Esophagus squamous epithelium (tissue), 5 donors: Measurements from ENCODE around the gene FREM1. TPM values are rescaled to one million over a fixed set of nuclear protein-coding genes. Genes with fewer than 3 reads are reported as not detected.

Experiments
- DNase-seq: peaks from one replicate; lab custom pipeline; 2025; lab: John Stamatoyannopoulos, UW
- H3K27ac ChIP-seq, 4 donors: fragments of 200-600 bp; sonication (generic); one replicate each; pipeline ENCODE4 v1.5.1; 2016 to 2019; ENCODE audit warnings: mild to moderate bottlenecking in 1 of 4
- H3K27me3 ChIP-seq, 4 donors: fragments of 200-600 bp; sonication (generic); 1 replicate in 3 of 4; 2 replicates in 1 of 4; pipeline versions ENCODE4 v1.5.1 to v1.6.0; 2017 to 2021; ENCODE audit warnings: antibody characterized with exemption in 1 of 4
- H3K36me3 ChIP-seq, 3 donors: fragments of 200-600 bp; sonication (generic); one replicate each; pipeline ENCODE4 v1.5.1; 2016 to 2019
- H3K4me1 ChIP-seq, 3 donors: fragments of 200-600 bp; sonication (generic); one replicate each; pipeline ENCODE4 v1.5.1; 2017 to 2019
- H3K4me3 ChIP-seq, 4 donors: fragments of 200-600 bp; sonication (generic); 1 replicate in 3 of 4; 2 replicates in 1 of 4; pipeline ENCODE4 v1.5.1; 2016 to 2019; ENCODE audit warnings: mild to moderate bottlenecking in 2 of 4, moderate library complexity in 1 of 4
- H3K9me3 ChIP-seq, 3 donors: fragments of 200-600 bp; sonication (generic); one replicate each; pipeline ENCODE4 v1.5.1; 2016 to 2019
- CTCF ChIP-seq, 6 experiments: fragments of 450-650 bp in 4 of 6; fragments of 200-600 bp in 2 of 6; sonication (generic) in 2 of 6; IDR thresholded peaks; one replicate each; pipeline ENCODE4 v1.5.1; 2016 to 2019; ENCODE audit warnings: antibody characterized with exemption in 6 of 6, mild to moderate bottlenecking in 4 of 6, moderate library complexity in 4 of 6
- POLR2A ChIP-seq, 4 donors: fragments of 450-650 bp; IDR thresholded peaks; one replicate each; pipeline ENCODE4 v1.6.1; 2017; ENCODE audit warnings: antibody characterized with exemption in 4 of 4, mild to moderate bottlenecking in 4 of 4, moderate library complexity in 3 of 4
- WGBS, 2 donors: methylation state at CpG; one replicate each; pipeline ENCODE4 v1.1.5; 2018; 5-methylcytosine and 5-hydroxymethylcytosine counted together
- intact Hi-C: fragments of 100-400 bp; cut with DNase I; formaldehyde crosslinking; loops from one replicate; pipeline ENCODE4 v1.15.0; 2022
- total RNA-seq, 4 donors: library from RNA; depleted of rRNA; stranded (reverse); fragments of >200 nt; gene quantifications; one replicate each; pipeline ENCODE4 v1.1.0, GENCODE V29; 2016
- donor health status: DM: yes; HTN: yes; CAD: no.

Gene FREM1
- total RNA-seq, 4 donors from 2014 or later, result 0.09 to 0.95 (median 0.23) TPM; not detected in 1

GRCh38 chr9:14806941-14807520 lies 103.2 kb downstream of the FREM1 start:
- intact Hi-C loops, result no loop called here
- TF ChIP-seq POLR2A (IDR thresholded peaks at IDR 0.05), result no peak
- no peak for TF ChIP-seq CTCF (IDR thresholded peaks at IDR 0.05)
- no peaks in the 10 kb centered on the region for H3K36me3 ChIP-seq
- 58 to 62% methylated on average over 6 of the region's 6 CpGs for WGBS, 2 donors
- no peaks in the 10 kb centered on the region for H3K4me1 ChIP-seq
- no peak for DNase-seq
- H3K9me3 ChIP-seq, result no peaks in the 10 kb centered on the region
- no peak overlapping the region for H3K4me3 ChIP-seq
- no peaks in the 10 kb centered on the region for H3K27me3 ChIP-seq
- no peak overlapping the region for H3K27ac ChIP-seq

GRCh38 chr9:14799030-14799429 lies 111.2 kb downstream of the FREM1 start:
- Histone ChIP-seq H3K4me3 (no peak overlapping the region), H3K27ac (no peak overlapping the region), H3K36me3 (no peaks in the 10 kb centered on the region), H3K4me1 (no peaks in the 10 kb centered on the region), H3K9me3 (no peaks in the 10 kb centered on the region), H3K27me3 (no peaks in the 10 kb centered on the region)
- no peak for DNase-seq
- 100% methylated on average over 1 of the region's 2 CpGs; no CpG with 5 or more reads in 1 of the 2 donors for WGBS, 2 donors
- intact Hi-C loops, result no loop called here
- no peak for TF ChIP-seq CTCF (IDR thresholded peaks at IDR 0.05)
- no peak for TF ChIP-seq POLR2A (IDR thresholded peaks at IDR 0.05)

GRCh38 chr9:14797435-14797834 lies 112.8 kb downstream of the FREM1 start:
- H3K9me3 ChIP-seq, result no peaks in the 10 kb centered on the region
- no peak overlapping the region for H3K4me3 ChIP-seq
- H3K27me3 ChIP-seq, result no peaks in the 10 kb centered on the region
- H3K4me1 ChIP-seq, result no peaks in the 10 kb centered on the region
- no peak overlapping the region for H3K27ac ChIP-seq
- no peak for DNase-seq
- no peaks in the 10 kb centered on the region for H3K36me3 ChIP-seq
- TF ChIP-seq POLR2A (IDR thresholded peaks at IDR 0.05), result no peak
- TF ChIP-seq CTCF (IDR thresholded peaks at IDR 0.05), result no peak
- WGBS, 2 donors, result 21 to 39% methylated on average over 1 of the region's 1 CpG
- intact Hi-C loops, result no loop called here

GRCh38 chr9:14793389-14793788 lies 116.8 kb downstream of the FREM1 start:
- H3K27ac ChIP-seq, result no peak overlapping the region
- TF ChIP-seq POLR2A (IDR thresholded peaks at IDR 0.05) (no peak), CTCF (IDR thresholded peaks at IDR 0.05) (no peak)
- no peaks in the 10 kb centered on the region for H3K4me1 ChIP-seq
- DNase-seq, result no peak
- H3K27me3 ChIP-seq, result no peaks in the 10 kb centered on the region
- no peak overlapping the region for H3K4me3 ChIP-seq
- intact Hi-C loops, result no loop called here
- 93 to 100% methylated on average over 1 to 2 of the region's 2 CpGs for WGBS, 2 donors
- no peaks in the 10 kb centered on the region for H3K36me3 ChIP-seq
- H3K9me3 ChIP-seq, result no peaks in the 10 kb centered on the region

GRCh38 chr9:14790628-14791027 lies 119.6 kb downstream of the FREM1 start:
- Histone ChIP-seq H3K4me3 (no peak overlapping the region), H3K9me3 (no peaks in the 10 kb centered on the region), H3K27ac (no peak overlapping the region), H3K27me3 (no peaks in the 10 kb centered on the region), H3K4me1 (no peaks in the 10 kb centered on the region), H3K36me3 (no peaks in the 10 kb centered on the region)
- TF ChIP-seq POLR2A (IDR thresholded peaks at IDR 0.05) (no peak), CTCF (IDR thresholded peaks at IDR 0.05) (no peak)
- intact Hi-C loops, result no loop called here
- WGBS, 2 donors, result 73 to 76% methylated on average over 4 of the region's 4 CpGs
- no peak for DNase-seq
